H1 (cell line): Measurements from ENCODE around the gene CYP2B6. TPM values are rescaled to one million over a fixed set of nuclear protein-coding genes. Genes with fewer than 3 reads are reported as not detected.
"Not testable (repeated sequence)": the region's sequence is repeated elsewhere in the genome, so short reads cannot be mapped to it uniquely, and the experiment has no call there.

ENCODE experiments used
- CTCF ChIA-PET: fragments of 300-600 bp; sonication (Branson Sonifier 250); formaldehyde crosslinking; loops from one replicate; lab custom pipeline; 2021; ENCODE audit not compliant: partially characterized antibody; lab: Charles Lee
- POLR2A ChIA-PET: fragments of 300-600 bp; sonication (Branson Sonifier 250); formaldehyde crosslinking; loops from one replicate; lab custom pipeline; 2021; ENCODE audit warnings: inconsistent platforms; ENCODE audit not compliant: partially characterized antibody; lab: Charles Lee
- DNase-seq, 2 experiments: peaks; one replicate each; pipeline versions ENCODE4 v3.0.0 to v3.0.0-alpha.2; 2010 to 2022; ENCODE audit warnings: low spot score in 2 of 2, low read depth in 1 of 2, mixed read lengths in 1 of 2
- FAIRE-seq: peaks from 2 replicates; lab custom pipeline; 2011; peaks lifted over from hg19 to GRCh38; lab: Jason Lieb, UNC
- H2AFZ ChIP-seq: 2 replicates; pipeline ENCODE4 v1.8.1; 2012; ENCODE audit warnings: low read length, inconsistent platforms
- H2AK5ac ChIP-seq: 2 replicates; pipeline ENCODE4 v1.6.1; 2013; ENCODE audit warnings: low read depth, low read length
- H2BK120ac ChIP-seq: replicated peaks from 2 replicates; pipeline ENCODE3; 2013; ENCODE audit warnings: low read depth, low read length, inconsistent platforms
- H2BK12ac ChIP-seq: 2 replicates; pipeline ENCODE4 v1.6.1; 2013; ENCODE audit warnings: low read depth, low read length
- H2BK15ac ChIP-seq: 2 replicates; pipeline ENCODE4 v1.6.1; 2013; ENCODE audit warnings: low read length
- H2BK20ac ChIP-seq: 2 replicates; pipeline ENCODE4 v1.6.1; 2013; ENCODE audit warnings: low read length
- H2BK5ac ChIP-seq: 2 replicates; pipeline ENCODE4 v1.6.1; 2013; ENCODE audit warnings: low read depth, low read length
- H3K14ac ChIP-seq: 2 replicates; pipeline ENCODE4 v1.6.1; 2013; ENCODE audit warnings: inconsistent platforms; ENCODE audit not compliant: insufficient read length
- H3K18ac ChIP-seq: 2 replicates; pipeline ENCODE4 v1.6.1; 2013; ENCODE audit warnings: low read length; ENCODE audit errors: extremely low read depth
- H3K23ac ChIP-seq: 2 replicates; pipeline ENCODE4 v1.6.1; 2013; ENCODE audit warnings: inconsistent platforms; ENCODE audit not compliant: insufficient read length
- H3K23me2 ChIP-seq: 2 replicates; pipeline ENCODE4 v1.6.1; 2013; ENCODE audit warnings: low read depth, low read length
- H3K27ac ChIP-seq: 2 replicates; pipeline ENCODE4 v1.6.1; 2011; ENCODE audit warnings: low read depth, low read length, inconsistent platforms
- H3K27me3 ChIP-seq, 4 experiments: replicated peaks in 1 of 4; 1 replicate in 1 of 4; 2 replicates in 3 of 4; pipeline versions ENCODE4 v1.6.1 to v1.8.1; 2011 to 2013; ENCODE audit warnings: low read length in 3 of 4, mild to moderate bottlenecking in 3 of 4, inconsistent platforms in 2 of 4, mixed read lengths in 2 of 4, moderate library complexity in 1 of 4; ENCODE audit not compliant: control insufficient read depth in 3 of 4, insufficient read depth in 3 of 4; ENCODE audit errors: extremely low read depth in 1 of 4
- H3K36me3 ChIP-seq, 4 experiments: 2 replicates each; pipeline versions ENCODE4 v1.6.1 to v1.8.1; 2011 to 2013; ENCODE audit warnings: mild to moderate bottlenecking in 4 of 4, low read length in 3 of 4, moderate library complexity in 2 of 4, control low read depth in 1 of 4, inconsistent platforms in 1 of 4; ENCODE audit not compliant: insufficient read depth in 4 of 4, control insufficient read depth in 2 of 4
- H3K4ac ChIP-seq: replicated peaks from 2 replicates; pipeline ENCODE3; 2013; ENCODE audit warnings: low read length, low read depth, mixed read lengths, inconsistent platforms; ENCODE audit not compliant: insufficient read length
- H3K4me1 ChIP-seq, 4 experiments: replicated peaks in 1 of 4; 1 replicate in 1 of 4; 2 replicates in 3 of 4; pipeline versions ENCODE4 v1.6.1 to v1.8.1; 2011 to 2013; ENCODE audit warnings: low read length in 3 of 4, inconsistent platforms in 2 of 4, mixed read lengths in 1 of 4; ENCODE audit not compliant: insufficient read depth in 4 of 4, control insufficient read depth in 3 of 4
- H3K4me2 ChIP-seq, 2 experiments: 2 replicates each; pipeline versions ENCODE4 v1.6.1 to v1.8.1; 2011 to 2013; ENCODE audit warnings: low read depth in 2 of 2, low read length in 2 of 2, control low read depth in 1 of 2, inconsistent platforms in 1 of 2, mild to moderate bottlenecking in 1 of 2; ENCODE audit not compliant: insufficient read depth in 1 of 2
- H3K4me3 ChIP-seq, 4 experiments: fragments of 200-600, 300-600 bp in 1 of 4; sonication (generic), shearing (Covaris generic), sonication (Bioruptor Twin) in 1 of 4; 2 replicates each; pipeline versions ENCODE4 v1.5.1 to v1.8.1; 2011 to 2016; ENCODE audit warnings: low read length in 4 of 4, low read depth in 3 of 4, control low read depth in 2 of 4, inconsistent platforms in 2 of 4, mild to moderate bottlenecking in 2 of 4, mixed read lengths in 1 of 4, moderate library complexity in 1 of 4; ENCODE audit not compliant: insufficient read depth in 2 of 4; ENCODE audit errors: extremely low read depth in 1 of 4
- H3K56ac ChIP-seq: replicated peaks from 2 replicates; pipeline ENCODE3; 2013; ENCODE audit warnings: low read depth, mild to moderate bottlenecking, mixed read lengths, low read length, inconsistent platforms; ENCODE audit not compliant: insufficient read length
- H3K79me1 ChIP-seq: 2 replicates; pipeline ENCODE4 v1.6.1; 2013; ENCODE audit warnings: low read depth, low read length, control low read depth
- H3K79me2 ChIP-seq, 2 experiments: 2 replicates each; pipeline versions ENCODE4 v1.6.1 to v1.8.1; 2012 to 2013; ENCODE audit warnings: low read length in 2 of 2, mild to moderate bottlenecking in 2 of 2, inconsistent platforms in 1 of 2; ENCODE audit not compliant: insufficient read depth in 2 of 2, control insufficient read depth in 1 of 2
- H3K9ac ChIP-seq, 4 experiments: replicated peaks in 1 of 4; 1 replicate in 1 of 4; 2 replicates in 3 of 4; pipeline versions ENCODE4 v1.6.1 to v1.8.1; 2011 to 2013; ENCODE audit warnings: low read depth in 3 of 4, low read length in 3 of 4, control low read depth in 2 of 4, mild to moderate bottlenecking in 2 of 4, moderate library complexity in 2 of 4, inconsistent platforms in 1 of 4; ENCODE audit errors: extremely low read depth in 1 of 4
- H3K9me3 ChIP-seq, 2 experiments: 2 replicates each; pipeline versions ENCODE4 v1.6.1 to v1.8.1; 2012 to 2013; ENCODE audit warnings: mild to moderate bottlenecking in 2 of 2, moderate library complexity in 2 of 2, control low read depth in 1 of 2, inconsistent platforms in 1 of 2, low read depth in 1 of 2, low read length in 1 of 2, mixed read lengths in 1 of 2; ENCODE audit not compliant: insufficient read depth in 2 of 2
- H4K20me1 ChIP-seq, 2 experiments: replicated peaks in 1 of 2; 2 replicates each; pipeline versions ENCODE3 to v1.8.1; 2011 to 2013; ENCODE audit warnings: inconsistent platforms in 2 of 2, low read length in 2 of 2, mild to moderate bottlenecking in 1 of 2; ENCODE audit not compliant: insufficient read depth in 2 of 2, control insufficient read depth in 1 of 2
- H4K5ac ChIP-seq: 2 replicates; pipeline ENCODE4 v1.6.1; 2013; ENCODE audit warnings: low read length, low read depth, mixed read lengths, inconsistent platforms; ENCODE audit not compliant: insufficient read length
- H4K8ac ChIP-seq: 2 replicates; pipeline ENCODE4 v1.8.0; 2013; ENCODE audit warnings: mild to moderate bottlenecking, moderate library complexity, low read length, inconsistent platforms; ENCODE audit not compliant: insufficient read depth; ENCODE audit errors: extremely low read depth
- H4K91ac ChIP-seq: replicated peaks from 2 replicates; pipeline ENCODE3; 2013; ENCODE audit warnings: low read length, mixed read lengths, inconsistent platforms; ENCODE audit not compliant: insufficient read length
- WGBS, 2 experiments: shearing (Covaris generic) in 1 of 2; methylation state at CpG; one replicate each; pipeline versions ENCODE4 v1.1.6 to v1.1.7; 2013 to 2015; ENCODE audit warnings: low lambda C conversion rate in 2 of 2, mixed read lengths in 2 of 2, inconsistent platforms in 1 of 2, low coverage in 1 of 2, missing lambda C conversion rate in 1 of 2; ENCODE audit not compliant: insufficient replicate concordance in 2 of 2, insufficient coverage in 1 of 2, insufficient read length in 1 of 2; ENCODE audit errors: extremely low coverage in 1 of 2, missing lambda C conversion rate in 1 of 2; 5-methylcytosine and 5-hydroxymethylcytosine counted together
- polyA plus RNA-seq, 7 experiments: library from polyadenylated mRNA; depleted of rRNA in 3 of 7; stranded (reverse) in 5 of 7; unstranded in 2 of 7; fragments of >200 nt in 5 of 7; fragments of 200-250 nt in 2 of 7; gene quantifications; 1 replicate in 5 of 7; 2 replicates in 1 of 7; 4 replicates in 1 of 7; pipeline versions ENCODE4 v1.2.1 to v1.2.3, GENCODE V29; 2011 to 2013; ENCODE audit warnings: missing spikeins in 2 of 7, mixed read lengths in 2 of 7
- total RNA-seq: library from RNA; stranded (reverse); fragmentation: NEBNext Ultra II Directional; extraction: Animal tissue kit (Norgen Biotek cat#: 25700); gene quantifications from 2 replicates; pipeline ENCODE4 v1.2.1, GENCODE V29; 2021

CYP2B6 gene
- total and polyA plus RNA-seq, 2 of the 8 experiments (the other 6 are each of a cell fraction or from before 2014, with no cell fraction given): 2.8 to 5.4 TPM

GRCh38 chr19:40970396-40971345, 20.4 kb upstream of the CYP2B6 start:
- H2BK20ac ChIP-seq, H4K20me1 ChIP-seq, H3K23ac ChIP-seq, DNase-seq, H3K4me2 ChIP-seq, H3K4me1 ChIP-seq, H2BK15ac ChIP-seq, H4K8ac ChIP-seq, H3K9ac ChIP-seq, H2AK5ac ChIP-seq, H4K91ac ChIP-seq, H3K79me2 ChIP-seq, H2BK12ac ChIP-seq, FAIRE-seq, H3K4me3 ChIP-seq, H4K5ac ChIP-seq, H3K27me3 ChIP-seq, H2AFZ ChIP-seq, H2BK120ac ChIP-seq, H3K18ac ChIP-seq, H3K4ac ChIP-seq, H3K56ac ChIP-seq, H2BK5ac ChIP-seq, H3K23me2 ChIP-seq, H3K79me1 ChIP-seq, H3K27ac ChIP-seq, H3K14ac ChIP-seq, H3K36me3 ChIP-seq: not testable (repeated sequence)
- WGBS, 2 experiments: 85% methylated on average over 6 of the region's 6 CpGs; no CpG with 5 or more reads in 1 of the 2 experiments
- peaks cover 6 to 15% of the 10 kb centered on the region in 2 experiments for H3K9me3 ChIP-seq
- ChIA-PET POLR2A (interaction anchor here (1.7 kb wide), 1 partner anchor 13 kb away, joined by 4 read pairs; no protein-coding TSS in a partner anchor), CTCF (interaction anchor here (0.6 to 0.7 kb wide), 2 partner anchors 141 to 174 kb away, joined by 3 to 5 read pairs; no protein-coding TSS in a partner anchor)
